Smooth muscle cell (in vitro differentiated cells): ENCODE data around the gene PRKN. TPM values are rescaled to one million over a fixed set of nuclear protein-coding genes. Genes with fewer than 3 reads are reported as not detected.

Experiments
- DNase-seq: peaks from one replicate; lab custom pipeline; 2025; ENCODE audit not compliant: unreplicated experiment; lab: John Stamatoyannopoulos, UW
- H2AFZ ChIP-seq: fragments of 200-600 bp; sonication (generic); 2 replicates; pipeline ENCODE4 v1.6.0; 2016; ENCODE audit warnings: antibody characterized with exemption, low read depth, mild to moderate bottlenecking
- H3F3A ChIP-seq: fragments of 200-600 bp; sonication (generic); 2 replicates; pipeline ENCODE4 v1.6.0; 2017; ENCODE audit warnings: antibody characterized with exemption, low read depth
- H3K27ac ChIP-seq: fragments of 200-600 bp; sonication (generic); 2 replicates; pipeline ENCODE4 v1.5.1; 2016; ENCODE audit warnings: low read depth, mild to moderate bottlenecking
- H3K27me3 ChIP-seq: fragments of 200-600 bp; sonication (generic); 2 replicates; pipeline ENCODE4 v1.6.1; 2016; ENCODE audit warnings: low read depth, mild to moderate bottlenecking
- H3K36me3 ChIP-seq: fragments of 200-600 bp; sonication (generic); 2 replicates; pipeline ENCODE4 v1.5.1; 2016; ENCODE audit warnings: low read depth
- H3K4me1 ChIP-seq: fragments of 200-600 bp; sonication (generic); 2 replicates; pipeline ENCODE4 v1.5.1; 2016; ENCODE audit warnings: low read depth
- H3K4me2 ChIP-seq: fragments of 200-600 bp; sonication (generic); 2 replicates; pipeline ENCODE4 v1.6.0; 2016; ENCODE audit warnings: mild to moderate bottlenecking
- H3K4me3 ChIP-seq: fragments of 200-600 bp; sonication (generic); 2 replicates; pipeline ENCODE4 v1.5.1; 2016; ENCODE audit warnings: mild to moderate bottlenecking
- H3K79me2 ChIP-seq: fragments of 200-600 bp; sonication (generic); 2 replicates; pipeline ENCODE4 v1.6.0; 2016; ENCODE audit warnings: low read depth, mild to moderate bottlenecking
- H3K9ac ChIP-seq: fragments of 200-600 bp; sonication (generic); 2 replicates; pipeline ENCODE4 v1.6.0; 2016; ENCODE audit warnings: low read depth
- H3K9me3 ChIP-seq: fragments of 200-600 bp; sonication (generic); replicated peaks from 2 replicates; pipeline ENCODE4 v1.5.1; 2016; ENCODE audit warnings: low read depth
- H4K20me1 ChIP-seq: fragments of 200-600 bp; sonication (generic); 2 replicates; pipeline ENCODE4 v1.6.0; 2016; ENCODE audit warnings: low read depth
- CTCF ChIP-seq: fragments of 200-600 bp; sonication (generic); IDR thresholded peaks from 2 replicates; pipeline ENCODE4 v1.5.1; 2017; ENCODE audit warnings: borderline replicate concordance, mild to moderate bottlenecking, antibody characterized with exemption; ENCODE audit not compliant: insufficient read depth, poor library complexity, severe bottlenecking
- WGBS: methylation state at CpG from one replicate; pipeline ENCODE4 v1.1.7; 2016; ENCODE audit warnings: low lambda C conversion rate; 5-methylcytosine and 5-hydroxymethylcytosine counted together
- polyA plus RNA-seq: library from polyadenylated mRNA; unstranded; fragments of >200 nt; fragmentation: Nextera tagmentation; extraction: Ambion mirVana; gene quantifications from 2 replicates; pipeline ENCODE4 v1.2.1, GENCODE V29; 2016
- total RNA-seq: library from RNA; depleted of rRNA; stranded (reverse); fragments of >200 nt; gene quantifications from 2 replicates; pipeline ENCODE4 v1.2.3, GENCODE V29; 2014

The PRKN gene
- total and polyA plus RNA-seq, 2 experiments from 2014 or later = 0.81 to 5.1 TPM

GRCh38 chr6:162638931-162639574 lies 88.5 kb downstream of the PRKN start:
- Histone ChIP-seq H3K9me3 (no peaks in the 10 kb centered on the region), H2AFZ (no peak overlapping the region), H3K4me3 (no peak overlapping the region), H3K36me3 (no peaks in the 10 kb centered on the region), H3K4me1 (no peaks in the 10 kb centered on the region), H4K20me1 (no peaks in the 10 kb centered on the region), H3K79me2 (no peaks in the 10 kb centered on the region), H3F3A (no peaks in the 10 kb centered on the region), H3K27me3 (no peaks in the 10 kb centered on the region), H3K9ac (no peak overlapping the region), H3K4me2 (no peak overlapping the region), H3K27ac (no peak overlapping the region)
- 72% methylated on average over 7 of the region's 7 CpGs for WGBS
- TF ChIP-seq CTCF = no peak
- no peak for DNase-seq

GRCh38 chr6:162637317-162637716 lies 90.2 kb downstream of the PRKN start:
- TF ChIP-seq CTCF = no peak
- no peaks in the 10 kb centered on the region for H3K36me3 ChIP-seq

GRCh38 chr6:162636167-162636566 lies 91.4 kb downstream of the PRKN start:
- no peak for TF ChIP-seq CTCF
- Histone ChIP-seq H3K27me3 (no peaks in the 10 kb centered on the region), H3K36me3 (no peaks in the 10 kb centered on the region), H3K4me1 (no peaks in the 10 kb centered on the region), H3K4me3 (no peak overlapping the region), H3F3A (no peaks in the 10 kb centered on the region), H3K9me3 (no peaks in the 10 kb centered on the region), H2AFZ (no peak overlapping the region), H3K4me2 (no peak overlapping the region), H4K20me1 (no peaks in the 10 kb centered on the region), H3K79me2 (no peaks in the 10 kb centered on the region), H3K27ac (no peak overlapping the region), H3K9ac (no peak overlapping the region)
- no peak for DNase-seq

More at GRCh38 chr6:162637317-162637716, 90.2 kb downstream of the PRKN start:
- H4K20me1 ChIP-seq = no peaks in the 10 kb centered on the region
- H3K27me3 ChIP-seq = no peaks in the 10 kb centered on the region
- H3F3A ChIP-seq = no peaks in the 10 kb centered on the region
- no peaks in the 10 kb centered on the region for H3K9me3 ChIP-seq
- DNase-seq = no peak
- no peaks in the 10 kb centered on the region for H3K79me2 ChIP-seq
- no peak overlapping the region for H3K9ac ChIP-seq
- no peak overlapping the region for H3K4me2 ChIP-seq
- 94% methylated on average over 2 of the region's 2 CpGs for WGBS
- no peak overlapping the region for H2AFZ ChIP-seq
- H3K4me3 ChIP-seq = no peak overlapping the region
- H3K27ac ChIP-seq = no peak overlapping the region
- H3K4me1 ChIP-seq = no peaks in the 10 kb centered on the region

- H2AFZ ChIP-seq = no peak overlapping the region
- H3K27me3 ChIP-seq = no peaks in the 10 kb centered on the region
- H3K9me3 ChIP-seq = no peaks in the 10 kb centered on the region
- no peaks in the 10 kb centered on the region for H4K20me1 ChIP-seq
- no peak overlapping the region for H3K4me2 ChIP-seq
- DNase-seq = no peak
- no peaks in the 10 kb centered on the region for H3K79me2 ChIP-seq
- no peak overlapping the region for H3K4me3 ChIP-seq
- no peak overlapping the region for H3K27ac ChIP-seq
- H3K4me1 ChIP-seq = no peaks in the 10 kb centered on the region
- H3F3A ChIP-seq = no peaks in the 10 kb centered on the region
- TF ChIP-seq CTCF = no peak
- no peak overlapping the region for H3K9ac ChIP-seq
- no peaks in the 10 kb centered on the region for H3K36me3 ChIP-seq
These were observed 96.0 kb downstream of the PRKN start for GRCh38 chr6:162631546-162631945.
